SK-N-SH treated with all-trans-retinoic acid at 6 μM for 48 hours (cell line): ENCODE data around the gene LARGE1.

ENCODE experiments used
- ISL1 ChIP-seq: fragments of 250-450 bp; sonication (Bioruptor Pico); IDR thresholded peaks from 2 replicates; pipeline ENCODE4 v2.1.2; 2022; ENCODE audit warnings: mild to moderate bottlenecking, moderate library complexity
- ZFP30 ChIP-seq: fragments of 450-650 bp; formaldehyde crosslinking; IDR thresholded peaks from 2 replicates; pipeline ENCODE4 v1.5.0; 2022; ENCODE audit warnings: mild to moderate bottlenecking, moderate library complexity
- TF ChIP-seq, protein P1 (sequence below): fragments of 250-450 bp; sonication (Bioruptor Pico); IDR thresholded peaks from 2 replicates; pipeline ENCODE4 v1.8.0; 2021; ENCODE audit warnings: low read depth, mild to moderate bottlenecking, moderate library complexity, borderline replicate concordance
- TF ChIP-seq, protein P2 (sequence below): fragments of 250-450 bp; sonication (Bioruptor Pico); IDR thresholded peaks from 2 replicates; pipeline ENCODE4 v1.5.0; 2020; ENCODE audit warnings: mild to moderate bottlenecking, moderate library complexity

DNA sequence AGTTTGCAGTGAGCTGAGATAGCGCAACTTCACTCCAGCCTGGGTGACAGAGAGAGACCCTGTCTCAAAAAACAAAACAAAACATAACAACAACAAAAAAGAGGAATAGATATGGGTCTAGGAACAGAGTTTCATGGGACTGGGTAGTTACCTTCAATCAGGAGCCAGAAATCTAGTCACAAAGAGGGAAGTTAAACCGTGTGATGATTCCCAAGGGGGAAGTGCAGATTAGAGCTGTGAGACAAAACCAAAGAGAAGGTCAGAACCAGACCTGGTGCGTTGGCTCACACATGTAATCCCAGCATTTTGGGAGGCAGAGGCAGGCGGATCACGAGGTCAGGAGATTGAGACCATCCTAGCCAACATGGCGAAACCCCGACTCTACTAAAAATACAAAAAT, 42.1 kb upstream of the LARGE1 start:
- no peak for TF ChIP-seq ZFP30 (CRISPR knock-in tag)
- TF ChIP-seq, protein P1, sequence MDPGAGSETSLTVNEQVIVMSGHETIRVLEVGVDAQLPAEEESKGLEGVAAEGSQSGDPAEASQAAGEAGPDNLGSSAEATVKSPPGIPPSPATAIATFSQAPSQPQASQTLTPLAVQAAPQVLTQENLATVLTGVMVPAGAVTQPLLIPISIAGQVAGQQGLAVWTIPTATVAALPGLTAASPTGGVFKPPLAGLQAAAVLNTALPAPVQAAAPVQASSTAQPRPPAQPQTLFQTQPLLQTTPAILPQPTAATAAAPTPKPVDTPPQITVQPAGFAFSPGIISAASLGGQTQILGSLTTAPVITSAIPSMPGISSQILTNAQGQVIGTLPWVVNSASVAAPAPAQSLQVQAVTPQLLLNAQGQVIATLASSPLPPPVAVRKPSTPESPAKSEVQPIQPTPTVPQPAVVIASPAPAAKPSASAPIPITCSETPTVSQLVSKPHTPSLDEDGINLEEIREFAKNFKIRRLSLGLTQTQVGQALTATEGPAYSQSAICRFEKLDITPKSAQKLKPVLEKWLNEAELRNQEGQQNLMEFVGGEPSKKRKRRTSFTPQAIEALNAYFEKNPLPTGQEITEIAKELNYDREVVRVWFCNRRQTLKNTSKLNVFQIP (CRISPR knock-in tag), result no peak
- TF ChIP-seq, protein P2, sequence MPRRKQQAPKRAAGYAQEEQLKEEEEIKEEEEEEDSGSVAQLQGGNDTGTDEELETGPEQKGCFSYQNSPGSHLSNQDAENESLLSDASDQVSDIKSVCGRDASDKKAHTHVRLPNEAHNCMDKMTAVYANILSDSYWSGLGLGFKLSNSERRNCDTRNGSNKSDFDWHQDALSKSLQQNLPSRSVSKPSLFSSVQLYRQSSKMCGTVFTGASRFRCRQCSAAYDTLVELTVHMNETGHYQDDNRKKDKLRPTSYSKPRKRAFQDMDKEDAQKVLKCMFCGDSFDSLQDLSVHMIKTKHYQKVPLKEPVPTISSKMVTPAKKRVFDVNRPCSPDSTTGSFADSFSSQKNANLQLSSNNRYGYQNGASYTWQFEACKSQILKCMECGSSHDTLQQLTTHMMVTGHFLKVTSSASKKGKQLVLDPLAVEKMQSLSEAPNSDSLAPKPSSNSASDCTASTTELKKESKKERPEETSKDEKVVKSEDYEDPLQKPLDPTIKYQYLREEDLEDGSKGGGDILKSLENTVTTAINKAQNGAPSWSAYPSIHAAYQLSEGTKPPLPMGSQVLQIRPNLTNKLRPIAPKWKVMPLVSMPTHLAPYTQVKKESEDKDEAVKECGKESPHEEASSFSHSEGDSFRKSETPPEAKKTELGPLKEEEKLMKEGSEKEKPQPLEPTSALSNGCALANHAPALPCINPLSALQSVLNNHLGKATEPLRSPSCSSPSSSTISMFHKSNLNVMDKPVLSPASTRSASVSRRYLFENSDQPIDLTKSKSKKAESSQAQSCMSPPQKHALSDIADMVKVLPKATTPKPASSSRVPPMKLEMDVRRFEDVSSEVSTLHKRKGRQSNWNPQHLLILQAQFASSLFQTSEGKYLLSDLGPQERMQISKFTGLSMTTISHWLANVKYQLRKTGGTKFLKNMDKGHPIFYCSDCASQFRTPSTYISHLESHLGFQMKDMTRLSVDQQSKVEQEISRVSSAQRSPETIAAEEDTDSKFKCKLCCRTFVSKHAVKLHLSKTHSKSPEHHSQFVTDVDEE (CRISPR knock-in tag), result no peak
- no peak for TF ChIP-seq ISL1 (CRISPR knock-in tag)
